ENCODE results near the gene CHIA.
"Not testable (repeated sequence)": the region's sequence is repeated elsewhere in the genome, so short reads cannot be mapped to it uniquely, and the experiment has no call there.

Gene CHIA

GRCh38 chr1:111358964-111359363 is 68.3 kb downstream of the CHIA start:
- H3K27me3 ChIP-seq (ENCODE audit: insufficient read depth, low read depth): no peaks in the 10 kb centered on the region
- no peak overlapping the region for H3K4me3 ChIP-seq (IDR thresholded peaks at IDR 0.05; ENCODE audit: insufficient read depth, low read depth, low read length)
- H2AFZ ChIP-seq (ENCODE audit: low read depth): no peak overlapping the region

DNA sequence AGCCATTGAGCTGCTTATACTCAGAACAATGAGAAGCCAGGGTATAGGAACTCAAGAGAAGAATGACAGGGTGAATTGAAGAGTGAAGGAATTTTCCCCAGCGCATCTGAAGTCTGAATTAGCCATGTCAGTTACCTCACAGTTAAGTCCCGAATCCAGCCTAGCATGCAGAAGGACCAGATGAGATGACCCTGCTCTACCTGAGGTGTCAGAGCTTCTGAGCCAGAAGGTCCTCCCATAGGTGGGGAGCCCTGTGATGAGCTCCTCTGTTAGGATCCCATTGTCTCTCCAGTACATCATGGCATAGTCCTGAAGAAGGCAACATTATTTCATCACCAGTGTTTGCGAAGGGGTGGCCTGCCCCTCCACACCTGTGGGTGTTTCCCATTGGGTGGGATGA is 68.7 kb downstream of the CHIA start:
- H3K79me2 ChIP-seq (ENCODE audit: insufficient read depth, low read depth): no peaks in the 10 kb centered on the region
- no peak overlapping the region for H2AFZ ChIP-seq (ENCODE audit: low read depth)
- no peaks in the 10 kb centered on the region for H3K4me1 ChIP-seq (ENCODE audit: low read depth, poor library complexity, severe bottlenecking)
- no peaks in the 10 kb centered on the region for H4K20me1 ChIP-seq (ENCODE audit: insufficient read depth)
- no peak overlapping the region for H3K27ac ChIP-seq
- H3K4me3 ChIP-seq (IDR thresholded peaks at IDR 0.05; ENCODE audit: insufficient read depth, low read depth, low read length): no peak overlapping the region
- no peaks in the 10 kb centered on the region for H3K27me3 ChIP-seq (ENCODE audit: insufficient read depth, low read depth)
- H3K9ac ChIP-seq: no peak overlapping the region
- TF ChIP-seq CTCF (conservative IDR thresholded peaks at IDR 0.05; ENCODE audit: low read depth, low read length): no peak
- H3K4me2 ChIP-seq: no peak overlapping the region
- no peaks in the 10 kb centered on the region for H3K36me3 ChIP-seq (ENCODE audit: insufficient read depth)

More at GRCh38 chr1:111358964-111359363, 68.3 kb downstream of the CHIA start:
- no peaks in the 10 kb centered on the region for H4K20me1 ChIP-seq (ENCODE audit: insufficient read depth)
- no peaks in the 10 kb centered on the region for H3K4me1 ChIP-seq (ENCODE audit: low read depth, poor library complexity, severe bottlenecking)
- H3K27ac ChIP-seq: no peak overlapping the region
- no peak overlapping the region for H3K4me2 ChIP-seq
- no peaks in the 10 kb centered on the region for H3K79me2 ChIP-seq (ENCODE audit: insufficient read depth, low read depth)
- TF ChIP-seq CTCF (conservative IDR thresholded peaks at IDR 0.05; ENCODE audit: low read depth, low read length): no peak
- no peaks in the 10 kb centered on the region for H3K36me3 ChIP-seq (ENCODE audit: insufficient read depth)
- H3K9ac ChIP-seq: no peak overlapping the region

- not testable (repeated sequence) for H3K4me1 ChIP-seq (ENCODE audit: low read depth, poor library complexity, severe bottlenecking)
These were observed 69.6 kb downstream of the CHIA start for GRCh38 chr1:111360257-111360656.

DNA sequence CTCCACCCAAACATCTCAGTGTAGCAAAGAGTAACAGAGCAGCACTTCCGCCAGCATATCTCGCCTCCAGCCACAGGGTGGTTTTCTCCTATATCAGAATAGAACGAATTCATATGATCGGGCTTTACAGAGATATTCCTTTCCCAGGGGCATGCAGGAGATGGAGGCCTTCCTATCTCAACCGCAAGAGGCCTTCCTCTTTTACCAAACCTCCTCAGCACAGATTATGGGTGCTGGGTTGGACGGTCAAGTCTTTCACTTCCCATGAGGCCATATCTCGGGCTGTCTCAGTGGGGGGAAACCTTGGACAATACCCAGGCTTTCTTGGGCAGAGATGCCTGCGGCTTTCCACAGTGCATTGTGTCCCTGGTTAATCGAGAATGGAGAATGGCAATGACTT is 71.1 kb downstream of the CHIA start:
- Histone ChIP-seq H3K4me1 (ENCODE audit: low read depth, poor library complexity, severe bottlenecking) (no peaks in the 10 kb centered on the region), H3K36me3 (ENCODE audit: insufficient read depth) (no peaks in the 10 kb centered on the region), H4K20me1 (ENCODE audit: insufficient read depth) (no peaks in the 10 kb centered on the region), H3K27me3 (ENCODE audit: insufficient read depth, low read depth) (no peaks in the 10 kb centered on the region), H3K4me3 (IDR thresholded peaks at IDR 0.05; ENCODE audit: insufficient read depth, low read depth, low read length) (no peak overlapping the region), H3K27ac (no peak overlapping the region), H3K9ac (no peak overlapping the region), H3K79me2 (ENCODE audit: insufficient read depth, low read depth) (no peaks in the 10 kb centered on the region), H2AFZ (ENCODE audit: low read depth) (no peak overlapping the region), H3K4me2 (no peak overlapping the region)
- TF ChIP-seq CTCF (conservative IDR thresholded peaks at IDR 0.05; ENCODE audit: low read depth, low read length): no peak

More at GRCh38 chr1:111360257-111360656, 69.6 kb downstream of the CHIA start:
- not testable (repeated sequence) for H3K4me3 ChIP-seq (IDR thresholded peaks at IDR 0.05; ENCODE audit: insufficient read depth, low read depth, low read length); H4K20me1 ChIP-seq (ENCODE audit: insufficient read depth); H3K4me2 ChIP-seq; H3K27ac ChIP-seq; H3K79me2 ChIP-seq (ENCODE audit: insufficient read depth, low read depth); H3K36me3 ChIP-seq (ENCODE audit: insufficient read depth); H3K9ac ChIP-seq; H3K27me3 ChIP-seq (ENCODE audit: insufficient read depth, low read depth); H2AFZ ChIP-seq (ENCODE audit: low read depth)

- TF ChIP-seq CTCF (conservative IDR thresholded peaks at IDR 0.05; ENCODE audit: low read depth, low read length): no peak
- no peaks in the 10 kb centered on the region for H3K36me3 ChIP-seq (ENCODE audit: insufficient read depth)
- no peak overlapping the region for H2AFZ ChIP-seq (ENCODE audit: low read depth)
- no peaks in the 10 kb centered on the region for H4K20me1 ChIP-seq (ENCODE audit: insufficient read depth)
- H3K4me3 ChIP-seq (IDR thresholded peaks at IDR 0.05; ENCODE audit: insufficient read depth, low read depth, low read length): no peak overlapping the region
- H3K9ac ChIP-seq: no peak overlapping the region
- H3K79me2 ChIP-seq (ENCODE audit: insufficient read depth, low read depth): no peaks in the 10 kb centered on the region
- no peak overlapping the region for H3K4me2 ChIP-seq
- H3K27ac ChIP-seq: no peak overlapping the region
- H3K4me1 ChIP-seq (ENCODE audit: low read depth, poor library complexity, severe bottlenecking): no peaks in the 10 kb centered on the region
- no peaks in the 10 kb centered on the region for H3K27me3 ChIP-seq (ENCODE audit: insufficient read depth, low read depth)
These were observed 74.0 kb downstream of the CHIA start for GRCh38 chr1:111364690-111365089.
